Fibroblast of lung (primary cell): ENCODE data around the gene FREM2.

Source experiments
- EZH2 ChIP-seq: IDR thresholded peaks from 2 replicates; pipeline ENCODE4 v1.5.1; 2012; ENCODE audit warnings: low read length, control low read depth, mild to moderate bottlenecking; ENCODE audit errors: missing control alignments
- TF ChIP-seq, protein P1 (sequence below), 2 donors: IDR thresholded peaks in 1 of 2; conservative IDR thresholded peaks in 1 of 2; 1 replicate in 1 of 2; 2 replicates in 1 of 2; pipeline ENCODE4 v1.5.1; 2011 to 2012; ENCODE audit warnings: low read length in 2 of 2, control low read depth in 1 of 2, inconsistent platforms in 1 of 2, low read depth in 1 of 2, mild to moderate bottlenecking in 1 of 2

GRCh38 chr13:38849315-38849714 lies 162.4 kb downstream of the FREM2 start:
- TF ChIP-seq, protein P1, sequence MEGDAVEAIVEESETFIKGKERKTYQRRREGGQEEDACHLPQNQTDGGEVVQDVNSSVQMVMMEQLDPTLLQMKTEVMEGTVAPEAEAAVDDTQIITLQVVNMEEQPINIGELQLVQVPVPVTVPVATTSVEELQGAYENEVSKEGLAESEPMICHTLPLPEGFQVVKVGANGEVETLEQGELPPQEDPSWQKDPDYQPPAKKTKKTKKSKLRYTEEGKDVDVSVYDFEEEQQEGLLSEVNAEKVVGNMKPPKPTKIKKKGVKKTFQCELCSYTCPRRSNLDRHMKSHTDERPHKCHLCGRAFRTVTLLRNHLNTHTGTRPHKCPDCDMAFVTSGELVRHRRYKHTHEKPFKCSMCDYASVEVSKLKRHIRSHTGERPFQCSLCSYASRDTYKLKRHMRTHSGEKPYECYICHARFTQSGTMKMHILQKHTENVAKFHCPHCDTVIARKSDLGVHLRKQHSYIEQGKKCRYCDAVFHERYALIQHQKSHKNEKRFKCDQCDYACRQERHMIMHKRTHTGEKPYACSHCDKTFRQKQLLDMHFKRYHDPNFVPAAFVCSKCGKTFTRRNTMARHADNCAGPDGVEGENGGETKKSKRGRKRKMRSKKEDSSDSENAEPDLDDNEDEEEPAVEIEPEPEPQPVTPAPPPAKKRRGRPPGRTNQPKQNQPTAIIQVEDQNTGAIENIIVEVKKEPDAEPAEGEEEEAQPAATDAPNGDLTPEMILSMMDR (conservative IDR thresholded peaks at IDR 0.05 in 1 of 2, IDR thresholded peaks at IDR 0.05 in 1 of 2; ENCODE audit: low read depth in 1 of 2, low read length in 2 of 2), result no peak
- TF ChIP-seq EZH2, result no peak
